Liver (tissue), 9 donors: Measurements from ENCODE around the gene LDLRAD4. TPM values are rescaled to one million over a fixed set of nuclear protein-coding genes. Genes with fewer than 3 reads are reported as not detected.

Source experiments
- DNase-seq: peaks from one replicate; pipeline ENCODE4 v3.0.0-alpha.2; 2017; ENCODE audit warnings: low spot score
- H3K27ac ChIP-seq, 2 donors: one replicate each; pipeline ENCODE4 v1.7.0; 2013; ENCODE audit warnings: inconsistent platforms in 2 of 2, low read length in 2 of 2, control low read depth in 1 of 2, low read depth in 1 of 2, mild to moderate bottlenecking in 1 of 2
- H3K27me3 ChIP-seq, 4 donors: one replicate each; pipeline versions ENCODE4 v1.6.1 to v1.7.0; 2013; ENCODE audit warnings: low read length in 3 of 4, inconsistent platforms in 1 of 4, mild to moderate bottlenecking in 1 of 4, moderate library complexity in 1 of 4; ENCODE audit not compliant: control insufficient read depth in 4 of 4, insufficient read depth in 4 of 4
- H3K36me3 ChIP-seq, 4 donors: one replicate each; pipeline versions ENCODE4 v1.6.1 to v1.7.0; 2013; ENCODE audit warnings: low read length in 3 of 4, mild to moderate bottlenecking in 3 of 4, low read depth in 1 of 4, moderate library complexity in 1 of 4; ENCODE audit not compliant: control insufficient read depth in 4 of 4, insufficient read depth in 3 of 4
- H3K4me1 ChIP-seq, 4 donors: one replicate each; pipeline versions ENCODE4 v1.6.1 to v1.7.0; 2013; ENCODE audit warnings: low read length in 3 of 4, mild to moderate bottlenecking in 3 of 4, moderate library complexity in 1 of 4; ENCODE audit not compliant: control insufficient read depth in 4 of 4, insufficient read depth in 4 of 4
- H3K4me3 ChIP-seq, 3 donors: one replicate each; pipeline versions ENCODE4 v1.6.1 to v1.7.0; 2013; ENCODE audit warnings: low read length in 3 of 3, control low read depth in 1 of 3, low read depth in 1 of 3, mild to moderate bottlenecking in 1 of 3
- H3K9ac ChIP-seq, 2 donors: one replicate each; pipeline ENCODE4 v1.7.0; 2013; ENCODE audit warnings: low read length in 2 of 2, mild to moderate bottlenecking in 2 of 2, moderate library complexity in 2 of 2, control low read depth in 1 of 2, low read depth in 1 of 2
- H3K9me3 ChIP-seq, 4 donors: one replicate each; pipeline versions ENCODE4 v1.6.1 to v1.7.0; 2013; ENCODE audit warnings: low read length in 3 of 4; ENCODE audit not compliant: control insufficient read depth in 4 of 4
- ATF3 ChIP-seq: IDR thresholded peaks from 2 replicates; pipeline ENCODE4 v1.6.1; 2016; ENCODE audit warnings: antibody characterized with exemption
- CTCF ChIP-seq: fragments of 150-350 bp; IDR thresholded peaks from 2 replicates; pipeline ENCODE4 v1.5.1; 2017; ENCODE audit warnings: improper control_type of control experiment, low read depth, low read length; ENCODE audit not compliant: missing input control
- EGR1 ChIP-seq, 2 donors: IDR thresholded peaks; 2 replicates each; pipeline ENCODE4 v1.6.1; 2016 to 2018; ENCODE audit warnings: antibody characterized with exemption in 2 of 2, low read depth in 2 of 2
- FOXA1 ChIP-seq: IDR thresholded peaks from 2 replicates; pipeline ENCODE4 v1.6.1; 2016; ENCODE audit warnings: antibody characterized with exemption
- FOXA2 ChIP-seq: IDR thresholded peaks from 2 replicates; pipeline ENCODE4 v1.6.1; 2016; ENCODE audit warnings: antibody characterized with exemption
- GABPA ChIP-seq, 2 donors: IDR thresholded peaks in 1 of 2; conservative IDR thresholded peaks in 1 of 2; 2 replicates each; pipeline ENCODE4 v1.6.1; 2016; ENCODE audit warnings: antibody characterized with exemption in 2 of 2, mild to moderate bottlenecking in 1 of 2, moderate library complexity in 1 of 2
- HNF4A ChIP-seq, 2 donors: conservative IDR thresholded peaks; 2 replicates each; pipeline ENCODE4 v1.6.1; 2016; ENCODE audit warnings: antibody characterized with exemption in 2 of 2, mild to moderate bottlenecking in 2 of 2
- HNF4G ChIP-seq: IDR thresholded peaks from 2 replicates; pipeline ENCODE4 v1.6.1; 2016; ENCODE audit warnings: antibody characterized with exemption
- JUND ChIP-seq, 2 donors: IDR thresholded peaks; 2 replicates each; pipeline ENCODE4 v1.6.1; 2016; ENCODE audit warnings: antibody characterized with exemption in 2 of 2
- MAX ChIP-seq: IDR thresholded peaks from 2 replicates; pipeline ENCODE4 v1.6.1; 2016; ENCODE audit warnings: antibody characterized with exemption
- NR2F2 ChIP-seq: IDR thresholded peaks from 2 replicates; pipeline ENCODE4 v1.6.1; 2016; ENCODE audit warnings: antibody characterized with exemption
- RAD21 ChIP-seq, 2 donors: IDR thresholded peaks; 2 replicates each; pipeline ENCODE4 v1.6.1; 2016; ENCODE audit warnings: antibody characterized with exemption in 2 of 2, mild to moderate bottlenecking in 2 of 2
- REST ChIP-seq: IDR thresholded peaks from 2 replicates; pipeline ENCODE4 v1.6.1; 2016; ENCODE audit warnings: antibody characterized with exemption, mild to moderate bottlenecking
- RXRA ChIP-seq, 2 donors: IDR thresholded peaks; 2 replicates each; pipeline ENCODE4 v1.6.1; 2017 to 2018; ENCODE audit warnings: antibody characterized with exemption in 2 of 2, mild to moderate bottlenecking in 1 of 2
- SP1 ChIP-seq: IDR thresholded peaks from 2 replicates; pipeline ENCODE4 v1.6.1; 2018; ENCODE audit warnings: antibody characterized with exemption, mild to moderate bottlenecking
- TAF1 ChIP-seq: conservative IDR thresholded peaks from 2 replicates; pipeline ENCODE4 v1.6.1; 2016; ENCODE audit warnings: antibody characterized with exemption, mild to moderate bottlenecking
- YY1 ChIP-seq: IDR thresholded peaks from 2 replicates; pipeline ENCODE4 v1.6.1; 2016; ENCODE audit warnings: antibody characterized with exemption, mild to moderate bottlenecking
- ZBTB33 ChIP-seq: IDR thresholded peaks from 2 replicates; pipeline ENCODE4 v1.6.1; 2016; ENCODE audit warnings: antibody characterized with exemption
- WGBS: extraction: QIAGEN DNeasy Blood & Tissue Kit; methylation state at CpG from one replicate; pipeline ENCODE4 v1.1.7; 2013; 5-methylcytosine and 5-hydroxymethylcytosine counted together
- polyA plus RNA-seq, 2 donors: library from polyadenylated mRNA; stranded (reverse) in 1 of 2; unstranded in 1 of 2; fragments of 200-250 nt in 1 of 2; fragments of >200 nt in 1 of 2; fragmentation: Nextera tagmentation in 1 of 2; extraction: Ambion mirVana in 1 of 2; gene quantifications; one replicate each; pipeline versions ENCODE4 v1.2.1 to v1.2.3, GENCODE V29; 2013 to 2015
- total RNA-seq, 2 donors: library from RNA; depleted of rRNA; stranded (reverse); fragments of >200 nt; gene quantifications; one replicate each; pipeline ENCODE4 v1.2.3, GENCODE V29; 2014
- donor health status: healthy.
- donor health status: healthy.
- donor health status: healthy.
- donor health status: healthy.
- donor health status: healthy.

The LDLRAD4 gene
- total and polyA plus RNA-seq, 4 donors = 4.8 to 41.7 (median 12.7) TPM

- Histone ChIP-seq H3K9me3 (no peaks in the 10 kb centered on the region), H3K27me3 (no peaks in the 10 kb centered on the region), H3K9ac (peak overlapping the region in 1 of 2 donors; percentile 17), H3K36me3 (no peaks in the 10 kb centered on the region), H3K4me1 (peaks cover 15 to 64% (median 34%) of the 10 kb centered on the region in 4 donors), H3K27ac (peak overlapping the region; percentile 91 to 92), H3K4me3 (no peak overlapping the region)
- 35% methylated on average over 9 of the region's 9 CpGs for WGBS
- DNase-seq = no peak
- TF ChIP-seq NR2F2 = no peak
- peak; percentile 98 for TF ChIP-seq SP1
- peak; percentile 66 for TF ChIP-seq REST
- peak; percentile 59 to 92 for TF ChIP-seq JUND (IDR thresholded peaks at IDR 0.05)
- TF ChIP-seq EGR1 (IDR thresholded peaks at IDR 0.05; ENCODE audit: low read depth in 2 of 2) = no peak
- TF ChIP-seq ZBTB33 = peak; percentile 83
- peak; percentile 92 to 95 for TF ChIP-seq RXRA (IDR thresholded peaks at IDR 0.05)
- TF ChIP-seq ATF3 = peak; percentile 41
- TF ChIP-seq GABPA (IDR thresholded peaks at IDR 0.05 in 1 of 2, conservative IDR thresholded peaks at IDR 0.05 in 1 of 2) = peak in 1 of 2 donors; percentile 33
- peak; percentile 99 for TF ChIP-seq FOXA1
- TF ChIP-seq YY1 = peak; percentile 93
- TF ChIP-seq CTCF = no peak
- TF ChIP-seq TAF1 = no peak
- peak; percentile 99 for TF ChIP-seq FOXA2
- TF ChIP-seq HNF4G = peak; percentile 97
- TF ChIP-seq MAX = peak; percentile 95
- peak; percentile 46 to 62 for TF ChIP-seq RAD21 (IDR thresholded peaks at IDR 0.05)
- peak; percentile 99 for TF ChIP-seq HNF4A (conservative IDR thresholded peaks at IDR 0.05)
Observed at GRCh38 chr18:13179566-13180113, 38.9 kb upstream of the LDLRAD4 start.
